Measurements from ENCODE around the gene CCL27. TPM values are rescaled to one million over a fixed set of nuclear protein-coding genes. Genes with fewer than 3 reads are reported as not detected.
A peak's percentile ranks its signal among the peaks of the same experiment; 100 is the strongest.

The CCL27 gene
- total and polyA plus RNA-seq, 2 donors from 2014 or later, result not detected

DNA sequence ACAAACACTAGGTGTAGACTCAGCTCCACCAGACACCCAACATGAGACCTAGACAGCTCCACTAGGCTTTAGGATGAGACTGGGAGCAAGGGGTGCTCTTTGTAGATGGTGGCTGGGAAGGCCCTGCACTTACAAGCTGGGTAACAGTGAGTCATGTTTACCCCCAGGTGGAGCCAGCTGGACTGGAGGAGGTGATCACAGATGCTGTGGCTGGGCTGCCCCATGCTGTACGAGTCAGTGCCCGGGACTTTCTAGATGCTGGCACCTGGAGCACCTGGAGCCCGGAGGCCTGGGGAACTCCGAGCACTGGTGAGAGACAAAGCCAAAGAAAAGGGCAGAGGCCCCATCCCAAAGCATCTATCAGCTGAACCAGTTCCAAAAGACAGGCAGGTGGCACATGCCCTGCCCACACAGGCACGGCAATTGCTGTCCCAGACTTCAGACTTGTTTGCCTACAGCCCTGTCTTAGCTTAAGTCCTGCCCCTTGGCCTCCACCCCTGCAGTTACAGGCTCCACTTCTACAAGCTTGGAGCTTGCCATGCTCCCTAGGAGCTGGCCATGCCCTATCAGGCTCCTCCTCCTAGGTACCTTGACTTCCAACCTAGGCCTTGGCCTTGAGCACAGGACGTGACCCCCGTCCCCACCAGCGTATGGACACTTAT lies 2.7 kb downstream of the CCL27 start:
- intact Hi-C loops (cut with DNase I), result no loop called here
- peaks cover 0 to 4% (median 0%) of the 10 kb centered on the region in 3 donors for H3K36me3 ChIP-seq (ENCODE audit: control insufficient read depth in 2 of 3, insufficient read depth in 3 of 3, low read length in 3 of 3)
- FAIRE-seq, result no peak
- DNase-seq, result no peak
- H3K4me3 ChIP-seq (ENCODE audit: low read length in 3 of 3), result no peak overlapping the region
- no peak for TF ChIP-seq CTCF (IDR thresholded peaks at IDR 0.05; ENCODE audit: borderline replicate concordance, extremely low read depth, insufficient read depth)
- peaks cover 0 to 2% (median 0%) of the 10 kb centered on the region in 3 donors for H3K4me1 ChIP-seq (ENCODE audit: control insufficient read depth in 2 of 3, insufficient read depth in 2 of 3, low read depth in 1 of 3, low read length in 3 of 3)
- no peak overlapping the region for H3K27ac ChIP-seq (ENCODE audit: low read depth in 2 of 2, low read length in 2 of 2)
- no peaks in the 10 kb centered on the region for H3K27me3 ChIP-seq (ENCODE audit: control insufficient read depth, insufficient read depth, low read length)
- no peaks in the 10 kb centered on the region for H3K9me3 ChIP-seq (ENCODE audit: control insufficient read depth in 2 of 3, insufficient read depth in 1 of 3, low read length in 3 of 3)
- no peak overlapping the region for H3K9ac ChIP-seq (ENCODE audit: low read length in 3 of 3)

- intact Hi-C loops (cut with DNase I), result no loop called here
- peaks cover under 1 to 5% (median 1%) of the 10 kb centered on the region in 3 donors for H3K4me1 ChIP-seq (ENCODE audit: control insufficient read depth in 2 of 3, insufficient read depth in 2 of 3, low read depth in 1 of 3, low read length in 3 of 3)
- no peak for FAIRE-seq
Observed at GRCh38 chr9:34658461-34658860, 4.0 kb downstream of the CCL27 start.

GRCh38 chr9:34656992-34657391 lies 5.5 kb downstream of the CCL27 start:
- no peak overlapping the region for H3K4me3 ChIP-seq (ENCODE audit: low read length in 3 of 3)
- peaks cover 0 to 4% (median 0%) of the 10 kb centered on the region in 3 donors for H3K36me3 ChIP-seq (ENCODE audit: control insufficient read depth in 2 of 3, insufficient read depth in 3 of 3, low read length in 3 of 3)
- TF ChIP-seq CTCF (IDR thresholded peaks at IDR 0.05; ENCODE audit: borderline replicate concordance, extremely low read depth, insufficient read depth), result no peak
- peaks cover 13 to 20% (median 14%) of the 10 kb centered on the region in 3 donors for H3K4me1 ChIP-seq (ENCODE audit: control insufficient read depth in 2 of 3, insufficient read depth in 2 of 3, low read depth in 1 of 3, low read length in 3 of 3)
- intact Hi-C loops (cut with DNase I), result no loop called here
- H3K27me3 ChIP-seq (ENCODE audit: control insufficient read depth, insufficient read depth, low read length), result no peaks in the 10 kb centered on the region
- H3K27ac ChIP-seq (ENCODE audit: low read depth in 2 of 2, low read length in 2 of 2), result no peak overlapping the region
- DNase-seq (no peak), FAIRE-seq (no peak)
- H3K9ac ChIP-seq (ENCODE audit: low read length in 3 of 3), result no peak overlapping the region
- no peaks in the 10 kb centered on the region for H3K9me3 ChIP-seq (ENCODE audit: control insufficient read depth in 2 of 3, insufficient read depth in 1 of 3, low read length in 3 of 3)

More at GRCh38 chr9:34658461-34658860, 4.0 kb downstream of the CCL27 start:
- peak in 1 of 5 donors; percentile 72 for DNase-seq
- Histone ChIP-seq H3K4me3 (ENCODE audit: low read length in 3 of 3) (no peak overlapping the region), H3K36me3 (ENCODE audit: control insufficient read depth in 2 of 3, insufficient read depth in 3 of 3, low read length in 3 of 3) (peaks cover 0 to 4% (median 0%) of the 10 kb centered on the region in 3 donors), H3K27ac (ENCODE audit: low read depth in 2 of 2, low read length in 2 of 2) (no peak overlapping the region), H3K9me3 (ENCODE audit: control insufficient read depth in 2 of 3, insufficient read depth in 1 of 3, low read length in 3 of 3) (no peaks in the 10 kb centered on the region), H3K27me3 (ENCODE audit: control insufficient read depth, insufficient read depth, low read length) (no peaks in the 10 kb centered on the region), H3K9ac (ENCODE audit: low read length in 3 of 3) (no peak overlapping the region)
- no peak for TF ChIP-seq CTCF (IDR thresholded peaks at IDR 0.05; ENCODE audit: borderline replicate concordance, extremely low read depth, insufficient read depth)
